GM19240 (cell line): ENCODE results near the gene ALMS1.
"Not testable (repeated sequence)": the region's sequence is repeated elsewhere in the genome, so short reads cannot be mapped to it uniquely, and the experiment has no call there.

ENCODE experiments used
- DNase-seq: peaks from one replicate; pipeline ENCODE4 v3.0.0; 2011; ENCODE audit warnings: low spot score; ENCODE audit not compliant: insufficient read length

Gene ALMS1

GRCh38 chr2:73503992-73504570 lies 118.4 kb downstream of the ALMS1 start:
- DNase-seq: no peak

- DNase-seq: not testable (repeated sequence)
Observed at GRCh38 chr2:73504850-73505249, 119.2 kb downstream of the ALMS1 start.

GRCh38 chr2:73510470-73510869 lies 124.8 kb downstream of the ALMS1 start:
- not testable (repeated sequence) for DNase-seq

GRCh38 chr2:73516033-73516432 lies 130.4 kb downstream of the ALMS1 start:
- no peak for DNase-seq

- no peak for DNase-seq
Observed at GRCh38 chr2:73528688-73529087, 143.1 kb downstream of the ALMS1 start.

- DNase-seq: not testable (repeated sequence)
Observed at GRCh38 chr2:73530773-73531172, 145.1 kb downstream of the ALMS1 start.

- DNase-seq: no peak
Observed at GRCh38 chr2:73532381-73532780, 146.7 kb downstream of the ALMS1 start.

- no peak for DNase-seq
Observed at GRCh38 chr2:73536133-73536840, 150.7 kb downstream of the ALMS1 start.

- not testable (repeated sequence) for DNase-seq
Observed at GRCh38 chr2:73560875-73561274, 175.2 kb downstream of the ALMS1 start.

GRCh38 chr2:73561422-73561821 lies 175.8 kb downstream of the ALMS1 start:
- no peak for DNase-seq

GRCh38 chr2:73564986-73565385 lies 179.3 kb downstream of the ALMS1 start:
- DNase-seq: no peak

GRCh38 chr2:73566288-73566878 lies 180.7 kb downstream of the ALMS1 start:
- no peak for DNase-seq

- no peak for DNase-seq
Observed at GRCh38 chr2:73575261-73575660, 189.6 kb downstream of the ALMS1 start.

GRCh38 chr2:73582364-73582763 lies 196.7 kb downstream of the ALMS1 start:
- DNase-seq: no peak

GRCh38 chr2:73588177-73588576 lies 202.5 kb downstream of the ALMS1 start:
- DNase-seq: no peak

- no peak for DNase-seq
Observed at GRCh38 chr2:73593680-73594079, 208.0 kb downstream of the ALMS1 start.

- no peak for DNase-seq
Observed at GRCh38 chr2:73594251-73594650, 208.6 kb downstream of the ALMS1 start.

GRCh38 chr2:73601780-73602179 lies 216.1 kb downstream of the ALMS1 start:
- DNase-seq: no peak

- not testable (repeated sequence) for DNase-seq
Observed at GRCh38 chr2:73603099-73603588, 217.5 kb downstream of the ALMS1 start.

- DNase-seq: not testable (repeated sequence)
Observed at GRCh38 chr2:73604589-73604988, 219.0 kb downstream of the ALMS1 start.

- no peak for DNase-seq
Observed at GRCh38 chr2:73610111-73610510, 224.5 kb downstream of the ALMS1 start.

GRCh38 chr2:73611193-73611592 lies 225.6 kb downstream of the ALMS1 start:
- no peak for DNase-seq

GRCh38 chr2:73611867-73612266 lies 226.2 kb downstream of the ALMS1 start:
- DNase-seq: no peak
